ENCODE results near the gene CELA2A.

DNA sequence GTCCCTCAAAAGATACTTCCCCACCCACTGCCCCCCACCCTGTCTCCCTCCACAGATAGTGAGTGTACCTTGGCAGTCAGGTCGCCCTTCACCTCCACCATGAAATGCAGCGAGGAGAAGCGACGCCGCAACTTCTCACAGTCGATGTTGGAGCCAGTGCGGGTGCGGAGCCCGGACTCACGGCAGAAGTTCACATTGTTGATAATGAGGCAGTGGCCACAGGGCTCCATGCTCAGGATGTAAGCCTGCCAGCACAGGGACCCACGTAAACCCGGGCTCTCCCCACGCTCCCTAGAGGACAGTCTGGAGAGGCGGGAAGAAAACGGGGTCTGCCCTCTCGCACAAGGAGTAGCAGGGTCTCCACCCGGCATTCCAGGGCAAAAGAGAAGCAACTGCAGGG, 50.3 kb downstream of the CELA2A start:
- TF ChIP-seq EGR1 (IDR thresholded peaks at IDR 0.05): no peak
- TF ChIP-seq REST (IDR thresholded peaks at IDR 0.05; ENCODE audit: low read depth): no peak
- TF ChIP-seq, protein P1, sequence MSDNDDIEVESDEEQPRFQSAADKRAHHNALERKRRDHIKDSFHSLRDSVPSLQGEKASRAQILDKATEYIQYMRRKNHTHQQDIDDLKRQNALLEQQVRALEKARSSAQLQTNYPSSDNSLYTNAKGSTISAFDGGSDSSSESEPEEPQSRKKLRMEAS (IDR thresholded peaks at IDR 0.05): no peak
- no peak for TF ChIP-seq CREB1 (IDR thresholded peaks at IDR 0.05; ENCODE audit: low read depth)
- TF ChIP-seq EP300 (IDR thresholded peaks at IDR 0.05; ENCODE audit: borderline replicate concordance): no peak
- no peak for TF ChIP-seq YY1 (IDR thresholded peaks at IDR 0.05; ENCODE audit: low read depth)
- TF ChIP-seq RAD21 (IDR thresholded peaks at IDR 0.05; ENCODE audit: low read depth): no peak
- TF ChIP-seq USF1 (IDR thresholded peaks at IDR 0.05): no peak
- no peak for TF ChIP-seq TAF1 (IDR thresholded peaks at IDR 0.05; ENCODE audit: low read depth)
- no peak for TF ChIP-seq CEBPB (IDR thresholded peaks at IDR 0.05)
- TF ChIP-seq TCF12 (IDR thresholded peaks at IDR 0.05; ENCODE audit: low read depth): no peak
- TF ChIP-seq FOXM1 (IDR thresholded peaks at IDR 0.05; ENCODE audit: borderline replicate concordance, low read depth): no peak
- TF ChIP-seq ZBTB7A (IDR thresholded peaks at IDR 0.05; ENCODE audit: low read depth): no peak

All from Ishikawa (cell line).